Anterior cingulate cortex (tissue), 58 donors: ENCODE results near the gene COL6A1.
"Not testable (repeated sequence)": the region's sequence is repeated elsewhere in the genome, so short reads cannot be mapped to it uniquely, and the experiment has no call there.

ENCODE experiments used
- DNase-seq, 58 donors: peaks; one replicate each; lab custom pipeline; 2025; lab: John Stamatoyannopoulos, UW

COL6A1 gene

GRCh38 chr21:45963232-45963570 lies 18.4 kb upstream of the COL6A1 start:
- DNase-seq: no peak

- no peak for DNase-seq
These were observed 16.9 kb upstream of the COL6A1 start for GRCh38 chr21:45964649-45965048.

- DNase-seq: no peak
These were observed 16.3 kb upstream of the COL6A1 start for GRCh38 chr21:45965084-45965809.

GRCh38 chr21:45966791-45967394 lies 14.7 kb upstream of the COL6A1 start:
- DNase-seq: no peak

- DNase-seq: no peak
These were observed 11.5 kb upstream of the COL6A1 start for GRCh38 chr21:45969921-45970673.

GRCh38 chr21:45970674-45971615 lies 10.6 kb upstream of the COL6A1 start:
- DNase-seq: peak in 7 of 58 donors; percentile 4 to 33 (median 24)

GRCh38 chr21:45971616-45972352 lies 9.8 kb upstream of the COL6A1 start:
- no peak for DNase-seq

GRCh38 chr21:45972353-45972715 lies 9.2 kb upstream of the COL6A1 start:
- no peak for DNase-seq

- no peak for DNase-seq
These were observed 8.7 kb upstream of the COL6A1 start for GRCh38 chr21:45972716-45973474.

- peak in 12 of 58 donors; percentile 5 to 52 (median 30) for DNase-seq
These were observed 8.0 kb upstream of the COL6A1 start for GRCh38 chr21:45973475-45974072.

GRCh38 chr21:45974073-45975019 lies 7.2 kb upstream of the COL6A1 start:
- peak in 1 of 58 donors; percentile 43 for DNase-seq

- peak in 1 of 58 donors; percentile 11 for DNase-seq
These were observed 6.4 kb upstream of the COL6A1 start for GRCh38 chr21:45975020-45975666.

GRCh38 chr21:45975667-45976409 lies 5.7 kb upstream of the COL6A1 start:
- not testable (repeated sequence) for DNase-seq

GRCh38 chr21:45976701-45977311 lies 4.8 kb upstream of the COL6A1 start:
- no peak for DNase-seq

GRCh38 chr21:45977396-45977795 lies 4.2 kb upstream of the COL6A1 start:
- DNase-seq: no peak

GRCh38 chr21:45979141-45979631 lies 2.4 kb upstream of the COL6A1 start:
- DNase-seq: no peak
